HG02840 (cell line): ENCODE data around the gene MIOX.

Experiments used
- ATAC-seq: cut with Tn5 transposase; IDR thresholded peaks from one replicate; pipeline ENCODE4 v1.9.1; 2021; ENCODE audit warnings: mild to moderate bottlenecking, moderate library complexity, moderate number of reproducible peaks; ENCODE audit not compliant: unreplicated experiment, low FRiP score

Gene MIOX

GRCh38 chr22:50486561-50487289, at the start of gene MIOX:
Gene MIOX, plus strand, starts transcription at chr22:50486859. Its CDS starts 39 bp downstream, at chr22:50486898.
- no peak for ATAC-seq

GRCh38 chr22:50437511-50438304, 49.0 kb upstream of the MIOX start:
- ATAC-seq = no peak

DNA sequence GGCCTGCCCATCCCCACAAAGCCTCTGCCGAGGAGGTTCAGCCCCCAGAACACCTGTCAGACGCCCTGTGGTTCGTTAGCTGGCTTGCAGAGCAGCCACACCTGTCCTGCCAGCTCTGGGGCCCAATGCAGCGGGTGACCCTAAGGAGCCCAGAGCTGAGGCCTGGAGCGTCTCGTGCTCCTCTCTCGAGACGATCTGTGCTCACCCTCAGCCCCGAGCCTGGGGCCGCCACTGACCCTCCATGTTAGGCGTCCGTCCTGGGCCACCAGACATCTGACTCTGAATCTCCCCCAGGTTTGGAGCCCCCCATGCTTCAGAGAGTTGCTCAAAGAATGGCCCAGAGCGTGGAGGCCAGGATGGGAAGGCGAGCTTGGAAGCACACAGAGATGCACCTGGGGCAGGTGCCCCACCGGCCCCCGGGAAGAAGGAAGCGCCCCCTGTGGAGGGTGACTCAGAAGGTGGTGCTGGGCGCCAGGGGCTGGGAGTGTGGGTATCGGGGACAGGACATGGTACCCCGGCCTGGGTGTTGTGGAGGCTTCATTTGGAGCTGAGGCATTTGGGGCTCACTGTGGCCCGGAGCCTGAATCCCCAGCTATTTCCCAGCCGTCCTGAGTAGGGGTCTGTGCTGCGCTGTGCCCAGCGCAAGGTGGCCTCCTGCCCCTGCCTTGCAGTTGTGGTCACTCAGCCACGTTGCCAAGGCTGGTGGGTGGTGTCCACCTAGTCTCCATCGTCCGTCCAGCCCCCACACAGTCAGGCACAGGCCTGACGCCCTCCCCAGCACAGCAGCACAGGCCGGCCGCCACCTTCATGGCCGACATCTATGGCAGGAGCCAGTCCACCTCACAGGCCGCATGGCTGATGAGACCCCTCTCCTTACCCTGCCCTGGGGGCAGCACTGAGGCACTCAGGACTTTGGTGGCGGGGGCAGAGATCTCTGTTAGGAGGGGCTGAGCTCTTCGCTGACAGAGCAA, 48.1 kb upstream of the MIOX start:
- no peak for ATAC-seq

- ATAC-seq = no peak
These were observed 47.3 kb upstream of the MIOX start for GRCh38 chr22:50439314-50439870.

DNA sequence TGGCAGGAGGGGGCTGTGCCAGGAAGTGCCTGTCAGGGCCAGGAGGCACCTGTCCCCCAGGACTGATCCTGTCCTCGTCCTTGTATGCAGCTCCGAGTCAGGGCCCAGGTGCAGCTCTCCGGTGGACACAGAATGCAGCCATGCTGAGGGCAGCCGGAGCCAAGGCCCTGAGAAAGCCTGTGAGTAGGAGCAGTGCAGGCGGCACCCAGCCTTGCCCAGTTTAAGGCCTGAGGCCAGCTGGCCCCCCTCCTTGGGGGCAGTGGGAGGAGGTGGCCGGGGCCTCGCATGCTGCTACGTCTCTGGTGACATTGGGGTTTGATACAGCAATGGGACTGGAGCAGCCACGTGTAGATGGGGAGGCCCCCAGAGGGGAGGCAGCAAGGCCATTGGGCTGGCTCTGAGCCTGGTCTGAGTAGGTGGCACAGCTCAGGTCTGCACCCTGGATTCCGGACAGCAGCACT, 46.8 kb upstream of the MIOX start:
- no peak for ATAC-seq

DNA sequence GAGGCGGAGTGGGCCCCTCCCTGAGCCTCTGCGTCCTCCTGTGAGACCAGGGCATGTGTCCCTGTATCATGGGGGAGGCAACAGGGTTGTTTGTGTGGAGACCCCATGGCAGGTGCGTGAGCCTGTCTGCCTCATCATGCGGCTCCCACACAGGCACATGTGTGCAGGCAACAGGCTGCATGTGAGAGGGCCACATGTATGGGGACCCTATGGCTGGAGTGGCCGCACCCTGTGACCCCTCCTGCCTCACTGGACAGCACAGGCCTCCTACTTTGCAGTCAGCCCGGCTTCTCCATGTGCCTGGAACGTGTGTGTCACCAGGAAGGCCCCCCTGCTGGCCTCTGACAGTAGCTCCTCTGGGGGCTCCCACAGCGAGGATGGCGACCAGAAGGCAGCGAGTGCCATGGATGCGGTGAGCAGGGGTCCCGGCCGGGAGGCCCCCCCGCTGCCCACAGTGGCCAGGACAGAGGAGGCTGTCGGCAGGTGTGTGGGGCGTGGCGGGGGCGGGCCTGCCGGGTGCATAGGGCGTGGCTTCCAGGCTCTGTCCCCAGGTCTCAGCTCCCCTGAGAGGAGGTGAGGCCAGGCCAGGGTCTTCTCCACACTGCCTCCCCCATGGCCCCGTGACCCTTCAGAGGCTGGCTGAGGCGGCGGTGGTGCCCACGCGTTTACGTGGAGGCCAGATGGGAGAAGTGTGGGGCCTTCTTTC, 46.0 kb upstream of the MIOX start:
- no peak for ATAC-seq

DNA sequence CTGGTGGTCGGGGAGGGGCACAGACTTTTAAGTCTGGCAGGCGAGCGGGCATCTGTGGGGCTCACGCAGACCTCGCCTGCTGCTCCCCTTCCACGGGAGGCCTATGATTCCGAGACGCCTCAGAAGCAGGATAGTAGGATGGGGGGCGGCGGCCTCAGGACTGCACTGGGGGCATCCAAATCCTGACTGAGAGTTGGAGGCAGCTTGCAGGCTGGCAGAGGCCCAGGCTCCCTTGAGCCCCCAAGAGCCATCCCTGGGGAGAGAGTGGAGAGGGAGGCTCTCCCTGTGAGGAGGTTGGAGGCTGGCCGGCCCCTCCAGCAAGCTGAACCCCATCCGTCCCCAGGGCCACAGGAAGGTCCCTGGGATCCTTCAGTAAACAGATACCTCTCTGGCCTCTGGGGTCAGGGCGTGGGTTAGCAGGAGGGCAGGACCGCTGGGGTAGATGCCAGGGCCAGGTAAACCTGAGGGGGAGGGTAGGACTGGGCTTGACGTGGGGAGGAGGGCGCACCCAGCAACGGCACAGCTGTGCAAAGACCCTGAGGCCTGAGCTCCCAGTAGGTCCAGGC, 45.1 kb upstream of the MIOX start:
- ATAC-seq = no peak

DNA sequence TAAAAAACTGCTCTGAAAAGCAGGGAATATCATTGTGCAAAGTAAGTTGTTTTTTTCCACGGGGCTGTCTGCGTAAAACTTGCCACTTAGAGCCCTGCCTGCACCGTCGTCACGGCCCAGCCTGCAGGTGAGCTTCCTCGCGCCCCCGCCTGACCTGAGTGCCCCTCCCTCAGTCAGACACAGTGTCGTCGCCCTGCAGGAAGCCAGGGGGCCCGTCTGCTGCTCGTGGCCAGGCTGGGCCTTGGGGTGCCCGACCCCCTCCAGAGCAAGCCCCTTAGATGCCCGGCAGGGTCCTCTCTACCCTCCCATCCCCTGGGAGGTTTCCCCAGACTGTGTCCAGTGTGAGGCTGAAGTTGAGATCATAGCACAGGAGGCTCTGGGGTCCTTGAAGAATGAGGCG, 43.5 kb upstream of the MIOX start:
- ATAC-seq = no peak

GRCh38 chr22:50443801-50444625, 42.6 kb upstream of the MIOX start:
- no peak for ATAC-seq

DNA sequence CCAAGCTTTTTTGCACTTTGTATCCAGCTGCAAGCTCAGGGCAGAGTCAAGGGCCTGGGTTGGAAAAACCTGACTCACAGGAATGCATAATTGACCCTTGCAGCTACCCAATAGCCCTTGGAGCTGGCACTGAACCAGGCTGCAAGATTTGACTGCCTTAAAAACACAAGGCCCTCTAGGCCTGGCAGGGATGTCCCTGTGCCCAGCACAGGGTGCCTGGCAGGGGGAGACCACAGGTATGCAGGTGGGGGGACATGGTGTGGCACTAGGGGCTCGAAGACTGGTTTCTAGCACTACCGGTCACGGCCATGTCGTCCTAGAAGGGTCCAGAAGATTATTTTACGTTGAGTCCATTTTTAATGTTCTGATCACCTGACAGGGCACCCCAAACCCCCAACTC, 42.0 kb upstream of the MIOX start:
- ATAC-seq = no peak

DNA sequence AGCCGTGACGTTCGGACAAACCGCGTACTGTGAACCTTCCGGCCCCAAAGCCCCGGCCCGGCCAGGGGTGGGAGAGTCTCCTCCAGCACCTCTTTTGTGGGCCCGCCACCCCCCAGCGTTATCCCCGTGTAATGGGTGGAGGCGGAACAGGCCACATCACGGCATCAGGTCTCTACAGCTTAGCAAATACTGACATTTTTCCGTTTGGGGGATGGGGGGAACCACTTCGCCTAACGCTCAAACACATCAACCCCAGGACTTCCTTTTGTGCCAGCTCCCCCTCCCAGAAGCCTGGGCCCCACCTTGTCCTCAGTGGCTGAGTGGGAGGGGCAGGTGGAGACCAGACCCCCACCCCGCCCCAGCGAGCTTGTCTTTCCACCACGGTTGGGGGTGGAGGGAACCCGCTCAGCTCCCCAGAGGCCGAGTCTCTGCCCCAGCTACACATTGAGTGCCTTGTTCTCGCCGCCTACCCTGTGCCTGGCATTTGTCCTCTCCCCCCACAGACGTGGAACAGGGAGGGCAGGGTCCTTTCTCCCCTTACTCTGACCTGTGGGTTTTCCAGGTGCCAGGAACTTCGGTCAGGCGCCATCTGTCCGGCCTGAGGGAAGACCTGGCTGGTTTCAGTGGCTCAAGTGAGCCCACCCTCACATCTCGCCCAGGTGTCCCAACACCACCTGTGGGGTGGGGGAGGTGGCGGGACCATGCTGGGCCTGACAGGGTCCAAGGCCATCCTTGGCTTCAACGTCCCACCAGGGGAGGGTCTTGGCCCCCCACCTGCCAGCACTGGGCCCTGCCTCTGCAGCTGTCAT, 41.4 kb upstream of the MIOX start:
- ATAC-seq = no peak

- ATAC-seq = no peak
These were observed 40.6 kb upstream of the MIOX start for GRCh38 chr22:50445880-50446707.

DNA sequence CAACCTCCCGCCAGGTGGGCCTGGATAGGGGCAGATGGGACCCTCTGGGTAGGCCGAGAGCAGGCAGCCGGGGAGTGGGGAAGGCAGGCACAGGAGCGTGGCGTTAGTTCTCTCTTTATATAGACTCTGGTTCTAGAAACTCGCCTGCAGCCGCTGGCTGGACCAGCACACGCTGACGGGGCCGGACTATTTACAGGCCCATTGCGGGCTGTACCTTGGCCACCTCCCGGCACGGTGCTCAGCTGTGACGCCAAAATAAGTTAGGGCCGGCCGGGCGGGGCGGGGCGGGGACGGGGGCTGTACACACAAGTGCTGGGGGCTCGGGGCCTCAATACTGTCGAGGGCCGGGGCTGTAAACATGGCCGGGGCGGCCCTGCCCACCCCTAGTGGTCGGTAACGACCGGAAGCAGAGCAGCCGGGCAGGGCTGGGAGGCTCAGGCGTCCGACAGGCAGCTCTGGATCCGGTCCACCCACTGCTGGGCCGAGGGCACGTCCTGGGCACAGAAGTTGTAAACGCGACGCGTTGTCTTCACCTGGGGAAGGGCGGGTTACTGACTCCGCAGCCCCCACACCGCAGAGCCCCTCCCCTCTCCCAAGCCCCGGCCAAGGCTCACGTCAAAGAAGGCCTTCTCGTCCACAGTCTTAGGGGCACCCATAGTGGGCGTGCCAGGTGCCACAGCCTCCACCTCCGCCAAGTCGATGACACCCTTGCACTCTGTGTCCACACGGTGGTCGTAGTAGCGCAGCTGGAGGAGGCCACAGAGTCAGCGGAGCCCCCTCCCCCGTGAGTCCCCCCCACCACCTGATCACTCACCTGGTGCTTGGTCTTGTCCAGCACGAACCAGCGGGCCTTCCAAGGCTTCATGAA, 39.7 kb upstream of the MIOX start:
- ATAC-seq = no peak

DNA sequence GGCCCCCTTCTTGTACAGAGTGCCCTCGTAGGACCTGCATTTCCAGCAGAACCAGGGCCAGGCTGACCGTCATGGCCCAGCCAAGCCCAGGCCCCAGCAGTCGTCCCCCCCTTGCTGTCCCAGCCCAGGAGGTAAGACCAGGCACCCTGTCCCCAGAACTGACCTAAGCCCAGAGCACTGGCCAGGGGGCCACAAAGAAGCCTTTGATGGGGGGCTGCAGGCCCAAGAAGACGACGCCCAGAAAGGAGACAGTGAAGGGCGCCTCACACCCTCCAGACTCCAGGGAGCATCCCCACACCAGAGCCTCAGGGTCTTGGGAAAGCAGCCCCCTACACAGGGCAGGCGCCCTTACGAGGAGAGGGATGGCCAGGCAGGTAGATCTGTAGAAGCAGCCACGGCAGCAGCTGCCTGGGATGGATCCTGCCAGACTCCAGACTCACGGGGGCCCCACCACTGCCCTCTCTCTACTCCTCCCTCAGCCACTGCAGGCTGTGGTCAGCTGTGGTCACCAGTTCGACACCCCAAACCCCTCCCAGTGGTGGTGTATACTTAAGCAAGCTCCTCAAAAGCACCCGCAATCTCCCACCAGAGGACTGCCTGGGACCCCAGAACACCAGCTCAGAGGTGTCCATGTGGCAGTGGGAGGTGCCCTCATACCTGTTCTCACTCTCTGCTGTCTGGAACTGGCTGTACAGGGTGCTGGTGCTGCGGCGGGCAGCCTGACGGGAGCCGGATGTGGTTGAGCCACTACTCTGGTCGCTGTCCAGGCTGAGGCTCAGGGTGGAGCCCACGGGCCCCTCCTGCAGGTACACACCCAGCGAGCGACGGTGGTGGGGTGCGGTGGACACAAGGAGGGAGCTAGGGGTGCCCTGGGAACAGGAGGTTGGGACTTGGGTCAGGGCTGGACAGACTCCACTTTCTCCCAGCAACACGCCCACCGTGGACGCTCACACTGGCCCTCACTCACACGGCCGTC, 38.8 kb upstream of the MIOX start:
- ATAC-seq = no peak

- ATAC-seq = no peak
These were observed 34.0 kb upstream of the MIOX start for GRCh38 chr22:50452649-50453048.
